DND-41 (cell line): ENCODE data around the gene RBFOX1.

Source experiments
- CTCF ChIP-seq: IDR thresholded peaks from 2 replicates; pipeline ENCODE4 v1.5.1; 2012; ENCODE audit warnings: borderline replicate concordance, low read length, moderate library complexity, mild to moderate bottlenecking; ENCODE audit not compliant: poor library complexity, severe bottlenecking; ENCODE audit errors: extremely low read depth
- EZH2 ChIP-seq: IDR thresholded peaks from 3 replicates; pipeline ENCODE4 v1.6.1; 2012; ENCODE audit warnings: borderline replicate concordance, low read depth, mild to moderate bottlenecking, moderate library complexity, low read length, inconsistent platforms; ENCODE audit not compliant: severe bottlenecking

- TF ChIP-seq CTCF (no peak), EZH2 (no peak)
Measured at GRCh38 chr16:7709186-7709585, 376.5 kb downstream of the RBFOX1 start.
